Activated T-helper 17 cell treated with anti-CD3 and anti-CD28 coated beads, Interleukin-2, amount 50 U/mL, for 72 hours (primary cell): ENCODE results near the gene RALGDS. TPM values are rescaled to one million over a fixed set of nuclear protein-coding genes. Genes with fewer than 3 reads are reported as not detected.
A peak's percentile ranks its signal among the peaks of the same experiment; 100 is the strongest.
"Not testable (repeated sequence)": the region's sequence is repeated elsewhere in the genome, so short reads cannot be mapped to it uniquely, and the experiment has no call there.

Experiments
- ATAC-seq: fragments of 150-1000 bp; cut with Tn5 transposase; replicated peaks from 2 replicates; pipeline ENCODE4 v1.10.0; 2021; ENCODE audit warnings: mild to moderate bottlenecking, moderate library complexity
- H3K27ac Mint-ChIP-seq: one replicate; pipeline ENCODE4 v1.8.0; 2022; ENCODE audit warnings: mixed read lengths
- H3K27me3 Mint-ChIP-seq: one replicate; pipeline ENCODE4 v1.8.0; 2022; ENCODE audit warnings: mixed read lengths
- H3K36me3 Mint-ChIP-seq: one replicate; pipeline ENCODE4 v1.8.0; 2022; ENCODE audit warnings: low read depth, mild to moderate bottlenecking, mixed read lengths
- H3K4me1 Mint-ChIP-seq: one replicate; pipeline ENCODE4 v1.8.0; 2022; ENCODE audit warnings: mixed read lengths
- H3K4me3 Mint-ChIP-seq: one replicate; pipeline ENCODE4 v1.8.0; 2022; ENCODE audit warnings: mild to moderate bottlenecking, mixed read lengths
- H3K9me3 Mint-ChIP-seq: one replicate; pipeline ENCODE4 v1.8.0; 2022; ENCODE audit warnings: mixed read lengths
- total RNA-seq, 2 donors: library from RNA; stranded (reverse); gene quantifications; one replicate each; pipeline ENCODE4 v1.2.3, GENCODE V29; 2022

RALGDS gene
- total RNA-seq, 2 donors from 2014 or later = 101 to 156 TPM

DNA sequence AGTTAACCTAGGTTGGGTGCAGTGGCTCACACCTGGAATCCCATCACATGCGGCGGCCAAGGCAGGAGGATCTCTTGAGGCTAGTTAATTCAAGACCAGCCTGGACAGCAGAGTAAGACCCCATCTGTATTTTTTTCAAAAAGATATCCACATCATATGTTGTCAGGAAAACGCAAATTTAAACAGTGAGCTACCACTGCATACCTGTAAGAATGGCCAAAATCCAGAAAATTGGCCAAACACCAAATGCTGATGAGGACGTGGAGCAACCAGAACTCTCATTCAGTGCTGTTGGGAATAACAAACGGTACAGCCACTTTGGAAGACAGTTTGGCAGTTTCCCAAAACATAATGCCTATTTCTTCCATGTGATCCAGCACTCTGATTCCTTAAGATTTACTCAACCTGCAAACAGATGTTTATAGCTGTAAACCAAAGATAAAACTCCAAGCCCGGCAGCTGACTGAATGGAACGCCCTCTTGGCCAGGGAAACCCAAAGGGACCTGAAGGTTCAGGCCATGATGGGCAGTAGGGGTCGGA lies 46.9 kb downstream of the RALGDS start:
- H3K4me3 Mint-ChIP-seq = no peak overlapping the region
- no peaks in the 10 kb centered on the region for H3K9me3 Mint-ChIP-seq
- no peaks in the 10 kb centered on the region for H3K36me3 Mint-ChIP-seq
- no peak for ATAC-seq
- no peak overlapping the region for H3K27ac Mint-ChIP-seq
- no peaks in the 10 kb centered on the region for H3K4me1 Mint-ChIP-seq
- no peaks in the 10 kb centered on the region for H3K27me3 Mint-ChIP-seq

GRCh38 chr9:133073086-133074014 lies 47.7 kb downstream of the RALGDS start:
- Mint-ChIP-seq H3K27ac (no peak overlapping the region), H3K9me3 (no peaks in the 10 kb centered on the region), H3K4me1 (no peaks in the 10 kb centered on the region)

DNA sequence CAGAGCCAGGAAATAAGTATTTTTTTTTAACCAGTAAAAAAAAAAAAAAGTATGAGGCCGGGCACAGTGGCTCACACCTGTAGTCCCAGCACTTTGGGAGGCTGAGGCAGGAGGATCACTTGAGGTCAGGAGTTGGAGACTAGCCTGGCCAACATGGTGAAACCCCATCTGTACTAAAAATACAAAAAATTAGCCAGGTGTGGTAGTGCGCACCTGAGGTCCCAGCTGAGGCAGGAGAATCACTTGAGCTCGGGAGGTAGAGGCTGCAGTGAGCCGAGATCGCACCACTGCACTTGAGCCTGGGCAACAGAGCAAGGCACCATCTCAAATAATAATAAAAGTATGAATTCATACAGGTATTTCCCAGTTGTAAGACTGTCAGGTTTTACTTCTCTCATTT lies 48.8 kb downstream of the RALGDS start:
- H3K9me3 Mint-ChIP-seq, H3K27me3 Mint-ChIP-seq, ATAC-seq, H3K27ac Mint-ChIP-seq, H3K36me3 Mint-ChIP-seq, H3K4me1 Mint-ChIP-seq, H3K4me3 Mint-ChIP-seq: not testable (repeated sequence)

More at GRCh38 chr9:133073086-133074014, 47.7 kb downstream of the RALGDS start:
- Mint-ChIP-seq H3K36me3 (no peaks in the 10 kb centered on the region), H3K27me3 (no peaks in the 10 kb centered on the region), H3K4me3 (no peak overlapping the region)
- ATAC-seq = no peak

GRCh38 chr9:133071484-133072150 lies 49.4 kb downstream of the RALGDS start:
- no peak overlapping the region for H3K4me3 Mint-ChIP-seq
- H3K9me3 Mint-ChIP-seq = no peaks in the 10 kb centered on the region
- H3K27ac Mint-ChIP-seq = no peak overlapping the region
- H3K27me3 Mint-ChIP-seq = no peaks in the 10 kb centered on the region
- H3K36me3 Mint-ChIP-seq = no peaks in the 10 kb centered on the region
- ATAC-seq = no peak
- H3K4me1 Mint-ChIP-seq = no peaks in the 10 kb centered on the region

DNA sequence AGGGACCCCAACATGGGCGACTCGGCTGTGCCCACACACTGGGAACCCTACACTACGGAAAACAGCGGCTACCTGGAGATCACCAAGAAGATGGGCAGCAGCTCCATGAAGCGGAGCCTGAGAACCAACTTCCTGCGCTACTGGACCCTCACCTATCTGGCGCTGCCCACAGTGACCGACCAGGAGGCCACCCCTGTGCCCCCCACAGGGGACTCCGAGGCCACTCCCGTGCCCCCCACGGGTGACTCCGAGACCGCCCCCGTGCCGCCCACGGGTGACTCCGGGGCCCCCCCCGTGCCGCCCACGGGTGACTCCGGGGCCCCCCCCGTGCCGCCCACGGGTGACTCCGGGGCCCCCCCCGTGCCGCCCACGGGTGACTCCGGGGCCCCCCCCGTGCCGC lies 50.1 kb downstream of the RALGDS start:
- H3K27ac Mint-ChIP-seq, H3K9me3 Mint-ChIP-seq, H3K4me1 Mint-ChIP-seq, H3K27me3 Mint-ChIP-seq, H3K36me3 Mint-ChIP-seq, H3K4me3 Mint-ChIP-seq: not testable (repeated sequence)
- peak; percentile 11 for ATAC-seq

GRCh38 chr9:133070500-133070961 lies 50.5 kb downstream of the RALGDS start:
- not testable (repeated sequence) for H3K4me3 Mint-ChIP-seq, H3K27me3 Mint-ChIP-seq, H3K27ac Mint-ChIP-seq, H3K36me3 Mint-ChIP-seq, H3K4me1 Mint-ChIP-seq, H3K9me3 Mint-ChIP-seq
- ATAC-seq = peak; percentile 14

DNA sequence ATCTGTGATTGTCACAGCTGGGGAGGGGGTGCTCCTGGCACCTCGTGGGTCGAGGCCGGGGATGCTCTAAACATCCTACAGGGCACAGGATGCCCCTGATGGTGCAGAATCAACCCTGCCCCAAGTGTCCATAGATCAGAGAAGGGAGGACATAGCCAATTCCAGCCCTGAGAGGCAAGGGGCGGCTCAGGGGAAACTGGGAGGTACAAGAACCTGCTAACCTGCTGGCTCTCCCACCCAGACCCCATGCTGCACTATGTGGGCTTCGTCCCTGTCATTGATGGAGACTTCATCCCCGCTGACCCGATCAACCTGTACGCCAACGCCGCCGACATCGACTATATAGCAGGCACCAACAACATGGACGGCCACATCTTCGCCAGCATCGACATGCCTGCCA lies 52.6 kb downstream of the RALGDS start:
- not testable (repeated sequence) for H3K4me3 Mint-ChIP-seq, H3K27me3 Mint-ChIP-seq, H3K27ac Mint-ChIP-seq, H3K9me3 Mint-ChIP-seq, H3K4me1 Mint-ChIP-seq, H3K36me3 Mint-ChIP-seq, ATAC-seq

- H3K4me3 Mint-ChIP-seq = no peak overlapping the region
- H3K9me3 Mint-ChIP-seq = no peaks in the 10 kb centered on the region
- no peaks in the 10 kb centered on the region for H3K4me1 Mint-ChIP-seq
- no peaks in the 10 kb centered on the region for H3K36me3 Mint-ChIP-seq
- H3K27ac Mint-ChIP-seq = no peak overlapping the region
- ATAC-seq = no peak
- H3K27me3 Mint-ChIP-seq = no peaks in the 10 kb centered on the region
Observed at GRCh38 chr9:133067813-133068212, 53.2 kb downstream of the RALGDS start.

DNA sequence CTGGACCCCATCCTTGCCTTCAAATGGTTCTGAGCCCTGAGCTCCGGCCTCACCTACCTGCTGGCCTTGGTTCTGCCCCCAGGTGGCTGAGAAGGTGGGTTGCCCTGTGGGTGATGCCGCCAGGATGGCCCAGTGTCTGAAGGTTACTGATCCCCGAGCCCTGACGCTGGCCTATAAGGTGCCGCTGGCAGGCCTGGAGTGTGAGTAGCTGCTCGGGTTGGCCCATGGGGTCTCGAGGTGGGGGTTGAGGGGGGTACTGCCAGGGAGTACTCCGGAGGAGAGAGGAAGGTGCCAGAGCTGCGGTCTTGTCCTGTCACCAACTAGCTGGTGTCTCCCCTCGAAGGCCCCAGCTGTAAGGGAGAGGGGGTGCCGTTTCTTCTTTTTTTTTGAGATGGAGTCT lies 54.0 kb downstream of the RALGDS start:
- H3K4me1 Mint-ChIP-seq = no peaks in the 10 kb centered on the region
- no peak overlapping the region for H3K4me3 Mint-ChIP-seq
- H3K36me3 Mint-ChIP-seq = no peaks in the 10 kb centered on the region
- no peak for ATAC-seq
- H3K27ac Mint-ChIP-seq = no peak overlapping the region
- H3K9me3 Mint-ChIP-seq = no peaks in the 10 kb centered on the region
- no peaks in the 10 kb centered on the region for H3K27me3 Mint-ChIP-seq

- Mint-ChIP-seq H3K36me3 (no peaks in the 10 kb centered on the region), H3K27ac (no peak overlapping the region), H3K27me3 (no peaks in the 10 kb centered on the region), H3K9me3 (no peaks in the 10 kb centered on the region), H3K4me1 (no peaks in the 10 kb centered on the region), H3K4me3 (no peak overlapping the region)
- ATAC-seq = no peak
Observed at GRCh38 chr9:133066181-133066983, 54.7 kb downstream of the RALGDS start.

DNA sequence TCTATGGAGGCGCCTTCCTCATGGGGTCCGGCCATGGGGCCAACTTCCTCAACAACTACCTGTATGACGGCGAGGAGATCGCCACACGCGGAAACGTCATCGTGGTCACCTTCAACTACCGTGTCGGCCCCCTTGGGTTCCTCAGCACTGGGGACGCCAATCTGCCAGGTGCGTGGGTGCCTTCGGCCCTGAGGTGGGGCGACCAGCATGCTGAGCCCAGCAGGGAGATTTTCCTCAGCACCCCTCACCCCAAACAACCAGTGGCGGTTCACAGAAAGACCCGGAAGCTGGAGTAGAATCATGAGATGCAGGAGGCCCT lies 56.0 kb downstream of the RALGDS start:
- H3K27ac Mint-ChIP-seq = no peak overlapping the region
- no peaks in the 10 kb centered on the region for H3K4me1 Mint-ChIP-seq
- no peaks in the 10 kb centered on the region for H3K36me3 Mint-ChIP-seq
- ATAC-seq = no peak
- no peaks in the 10 kb centered on the region for H3K27me3 Mint-ChIP-seq
- H3K9me3 Mint-ChIP-seq = no peaks in the 10 kb centered on the region
- H3K4me3 Mint-ChIP-seq = no peak overlapping the region

DNA sequence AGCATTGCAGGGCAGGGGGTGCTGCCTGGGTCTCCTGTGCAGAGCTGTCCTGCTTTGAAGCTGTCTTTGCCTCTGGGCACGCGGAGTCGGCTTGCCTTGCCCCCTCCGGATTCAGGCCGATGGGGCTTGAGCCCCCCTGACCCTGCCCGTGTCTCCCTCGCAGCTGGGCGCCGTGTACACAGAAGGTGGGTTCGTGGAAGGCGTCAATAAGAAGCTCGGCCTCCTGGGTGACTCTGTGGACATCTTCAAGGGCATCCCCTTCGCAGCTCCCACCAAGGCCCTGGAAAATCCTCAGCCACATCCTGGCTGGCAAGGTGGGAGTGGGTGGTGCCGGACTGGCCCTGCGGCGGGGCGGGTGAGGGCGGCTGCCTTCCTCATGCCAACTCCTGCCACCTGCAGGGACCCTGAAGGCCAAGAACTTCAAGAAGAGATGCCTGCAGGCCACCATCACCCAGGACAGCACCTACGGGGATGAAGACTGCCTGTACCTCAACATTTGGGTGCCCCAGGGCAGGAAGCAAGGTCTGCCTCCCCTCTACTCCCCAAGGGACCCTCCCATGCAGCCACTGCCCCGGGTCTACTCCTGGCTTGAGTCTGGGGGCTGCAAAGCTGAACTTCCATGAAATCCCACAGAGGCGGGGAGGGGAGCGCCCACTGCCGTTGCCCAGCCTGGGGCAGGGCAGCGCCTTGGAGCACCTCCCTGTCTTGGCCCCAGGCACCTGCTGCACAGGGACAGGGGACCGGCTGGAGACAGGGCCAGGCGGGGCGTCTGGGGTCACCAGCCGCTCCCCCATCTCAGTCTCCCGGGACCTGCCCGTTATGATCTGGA lies 56.6 kb downstream of the RALGDS start:
- Mint-ChIP-seq H3K4me1 (peaks cover 2% of the 10 kb centered on the region), H3K27ac (no peak overlapping the region), H3K9me3 (no peaks in the 10 kb centered on the region), H3K36me3 (no peaks in the 10 kb centered on the region), H3K4me3 (no peak overlapping the region), H3K27me3 (no peaks in the 10 kb centered on the region)
- no peak for ATAC-seq

- H3K4me3 Mint-ChIP-seq = no peak overlapping the region
- peaks cover 8% of the 10 kb centered on the region for H3K4me1 Mint-ChIP-seq
- no peak overlapping the region for H3K27ac Mint-ChIP-seq
- H3K27me3 Mint-ChIP-seq = no peaks in the 10 kb centered on the region
- H3K9me3 Mint-ChIP-seq = no peaks in the 10 kb centered on the region
- no peak for ATAC-seq
- no peaks in the 10 kb centered on the region for H3K36me3 Mint-ChIP-seq
Observed at GRCh38 chr9:133063500-133064231, 57.4 kb downstream of the RALGDS start.
